ENCODE measurements around the gene ISG20L2. TPM values are rescaled to one million over a fixed set of nuclear protein-coding genes. Genes with fewer than 3 reads are reported as not detected.

ISG20L2 gene
- total RNA-seq, 1 donor from 2014 or later: 35.3 TPM

DNA sequence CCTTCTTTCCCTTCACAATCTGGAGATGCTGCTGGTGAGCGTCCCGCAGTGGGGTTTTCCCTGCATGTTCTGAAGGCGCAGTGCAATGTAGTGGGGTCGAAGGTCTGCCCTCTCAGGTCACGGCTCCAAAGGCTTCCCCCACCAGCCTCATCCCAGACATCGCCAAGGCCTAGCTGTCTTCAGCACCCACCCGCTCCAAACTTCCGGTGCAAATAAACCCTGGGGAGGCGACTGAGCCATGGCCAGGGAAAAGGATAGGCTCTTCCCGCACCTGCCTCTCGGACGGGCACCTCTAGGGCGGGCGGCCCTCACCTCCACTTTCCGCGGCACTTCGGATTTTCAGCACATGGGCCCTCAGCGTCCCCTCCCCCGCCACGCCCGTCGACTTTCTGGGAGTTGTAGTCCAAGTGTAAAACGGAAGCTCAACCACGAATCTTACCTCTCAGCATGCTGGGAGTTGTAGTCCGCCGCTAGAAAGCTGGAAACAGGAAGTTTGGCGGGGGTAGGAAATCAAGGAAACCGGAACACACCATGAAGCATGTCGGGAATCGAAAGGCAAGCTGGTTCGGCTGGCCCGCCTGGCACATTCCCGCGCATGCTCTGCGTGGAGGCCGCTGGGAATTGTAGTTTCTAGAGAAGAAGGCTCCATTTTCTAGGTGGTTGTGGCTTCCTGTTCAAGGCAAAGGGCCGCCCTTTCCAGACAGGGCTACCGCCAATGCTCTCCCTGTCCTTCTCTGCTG lies 12.3 kb upstream of the ISG20L2 start, which contains the start of gene MRPL24:
Gene MRPL24, minus strand, starts transcription at position 348 of the 740 bp plus-strand sequence. CDS start 2,384 bp downstream, outside the sequence.
- H3K36me3 Mint-ChIP-seq: peaks cover 16% of the 10 kb centered on the region
- peaks cover 38% of the 10 kb centered on the region for H3K4me1 Mint-ChIP-seq (ENCODE audit: unreplicated experiment)
- no peaks in the 10 kb centered on the region for H3K27me3 Mint-ChIP-seq
- peak; percentile 95 for DNase-seq (ENCODE audit: extremely low spot score, unreplicated experiment)
- peak within 1 kb of the TSS; percentile 97 for H3K4me3 Mint-ChIP-seq
- H3K9me3 Mint-ChIP-seq: no peaks in the 10 kb centered on the region
- peak within 1 kb of the TSS; percentile 96 for H3K27ac Mint-ChIP-seq
- TF ChIP-seq, protein P1, sequence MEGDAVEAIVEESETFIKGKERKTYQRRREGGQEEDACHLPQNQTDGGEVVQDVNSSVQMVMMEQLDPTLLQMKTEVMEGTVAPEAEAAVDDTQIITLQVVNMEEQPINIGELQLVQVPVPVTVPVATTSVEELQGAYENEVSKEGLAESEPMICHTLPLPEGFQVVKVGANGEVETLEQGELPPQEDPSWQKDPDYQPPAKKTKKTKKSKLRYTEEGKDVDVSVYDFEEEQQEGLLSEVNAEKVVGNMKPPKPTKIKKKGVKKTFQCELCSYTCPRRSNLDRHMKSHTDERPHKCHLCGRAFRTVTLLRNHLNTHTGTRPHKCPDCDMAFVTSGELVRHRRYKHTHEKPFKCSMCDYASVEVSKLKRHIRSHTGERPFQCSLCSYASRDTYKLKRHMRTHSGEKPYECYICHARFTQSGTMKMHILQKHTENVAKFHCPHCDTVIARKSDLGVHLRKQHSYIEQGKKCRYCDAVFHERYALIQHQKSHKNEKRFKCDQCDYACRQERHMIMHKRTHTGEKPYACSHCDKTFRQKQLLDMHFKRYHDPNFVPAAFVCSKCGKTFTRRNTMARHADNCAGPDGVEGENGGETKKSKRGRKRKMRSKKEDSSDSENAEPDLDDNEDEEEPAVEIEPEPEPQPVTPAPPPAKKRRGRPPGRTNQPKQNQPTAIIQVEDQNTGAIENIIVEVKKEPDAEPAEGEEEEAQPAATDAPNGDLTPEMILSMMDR (conservative IDR thresholded peaks at IDR 0.05): no peak

DNA sequence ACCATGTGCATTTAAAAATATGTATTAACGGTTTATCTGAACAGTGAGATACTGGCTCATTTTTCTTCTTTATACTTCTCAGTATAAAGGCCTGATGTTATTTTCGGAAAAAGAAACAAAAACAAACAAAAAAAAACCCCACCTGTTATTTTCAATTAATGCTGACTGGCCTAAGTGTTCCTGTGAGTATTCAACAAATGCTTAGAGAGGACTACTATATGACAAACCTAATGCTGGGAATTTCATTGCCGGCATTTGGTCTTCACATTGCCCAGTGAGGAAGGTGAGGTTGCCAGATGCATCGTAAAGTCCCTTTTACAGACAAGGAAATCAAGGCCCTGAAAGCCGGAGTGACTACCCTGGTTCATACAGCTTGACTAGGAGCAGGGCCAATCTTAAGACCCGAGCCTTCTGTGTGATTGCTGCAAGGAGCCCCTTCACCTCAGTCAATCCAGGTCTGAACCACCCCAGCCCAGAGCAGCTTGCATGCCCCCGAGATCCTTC lies 11.7 kb upstream of the ISG20L2 start:
- Mint-ChIP-seq H3K27ac (peak overlapping the region; percentile 96), H3K4me1 (ENCODE audit: unreplicated experiment) (peaks cover 32% of the 10 kb centered on the region), H3K4me3 (peak overlapping the region; percentile 97), H3K9me3 (no peaks in the 10 kb centered on the region), H3K27me3 (no peaks in the 10 kb centered on the region), H3K36me3 (peaks cover 10% of the 10 kb centered on the region)
- TF ChIP-seq, protein P1 (conservative IDR thresholded peaks at IDR 0.05): no peak
- no peak for DNase-seq (ENCODE audit: extremely low spot score, unreplicated experiment)

DNA sequence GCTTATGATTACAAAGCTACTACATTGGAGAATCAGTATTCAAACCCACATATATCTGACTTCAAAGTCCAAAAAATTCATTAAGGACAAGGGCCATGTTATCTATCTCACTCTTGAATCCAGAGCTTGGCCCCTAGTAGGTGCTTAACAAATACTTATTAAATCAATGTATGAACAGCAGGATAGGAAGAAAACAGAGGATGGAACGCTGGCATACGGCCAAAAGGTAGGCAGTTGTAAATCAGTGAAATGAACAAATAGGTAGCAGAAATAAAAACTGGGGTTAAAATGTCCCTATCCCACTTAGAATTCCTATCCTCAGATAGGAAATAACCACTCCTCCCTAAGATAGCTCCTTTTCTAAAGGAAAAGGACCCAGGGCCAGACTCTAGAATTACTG lies 10.3 kb upstream of the ISG20L2 start:
- H3K27ac Mint-ChIP-seq: peak overlapping the region; percentile 15
- peaks cover 30% of the 10 kb centered on the region for H3K4me1 Mint-ChIP-seq (ENCODE audit: unreplicated experiment)
- peak overlapping the region; percentile 74 for H3K4me3 Mint-ChIP-seq
- TF ChIP-seq, protein P1 (conservative IDR thresholded peaks at IDR 0.05): no peak
- DNase-seq (ENCODE audit: extremely low spot score, unreplicated experiment): no peak
- H3K27me3 Mint-ChIP-seq: no peaks in the 10 kb centered on the region
- peaks cover 10% of the 10 kb centered on the region for H3K36me3 Mint-ChIP-seq
- no peaks in the 10 kb centered on the region for H3K9me3 Mint-ChIP-seq

DNA sequence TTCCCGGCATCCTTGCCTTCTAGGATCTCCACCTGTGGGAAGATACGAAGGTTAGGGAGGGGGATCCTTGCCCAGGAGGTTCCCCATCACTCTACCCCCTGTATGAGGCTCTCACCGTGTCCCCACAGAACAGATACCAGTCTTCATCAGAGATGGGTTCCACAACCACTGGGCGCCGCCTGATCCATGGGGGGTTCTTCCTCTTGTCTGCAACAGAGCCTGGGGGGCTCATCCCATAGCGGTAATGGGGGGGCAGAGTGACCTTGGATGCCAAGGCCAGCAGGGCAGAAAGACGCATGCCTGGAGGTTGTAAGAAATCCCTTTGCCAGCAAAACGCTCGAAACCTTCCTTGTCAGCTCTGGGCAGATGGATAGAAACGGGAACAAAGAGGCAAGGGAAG lies 9.8 kb upstream of the ISG20L2 start:
- H3K4me3 Mint-ChIP-seq: peak overlapping the region; percentile 74

DNA sequence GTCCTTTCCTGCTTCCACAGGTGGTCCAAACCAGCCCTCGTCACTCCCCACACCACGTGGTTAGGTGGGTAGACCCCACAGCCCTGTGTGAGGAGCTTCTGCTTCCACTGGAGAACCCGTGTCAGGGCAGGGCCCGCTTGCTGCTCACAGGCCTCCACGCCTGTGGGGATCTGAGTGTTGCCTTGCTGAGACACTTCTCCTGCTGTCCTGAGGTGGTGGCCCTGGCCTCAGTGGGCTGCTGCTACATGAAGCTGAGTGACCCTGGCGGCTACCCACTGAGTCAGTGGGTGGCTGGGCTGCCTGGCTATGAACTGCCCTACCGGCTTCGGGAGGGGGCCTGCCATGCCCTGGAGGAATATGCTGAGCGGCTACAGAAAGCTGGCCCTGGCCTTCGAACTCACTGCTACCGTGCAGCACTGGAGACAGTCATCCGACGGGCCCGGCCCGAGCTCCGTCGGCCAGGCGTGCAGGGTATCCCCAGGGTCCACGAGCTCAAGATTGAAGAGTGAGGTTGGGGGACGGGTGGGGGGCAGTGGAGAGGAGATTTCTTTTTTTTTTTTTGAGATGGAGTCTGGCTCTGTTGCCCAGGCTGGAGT lies 5.5 kb upstream of the ISG20L2 start:
- DNase-seq (ENCODE audit: extremely low spot score, unreplicated experiment): no peak
- TF ChIP-seq, protein P1 (conservative IDR thresholded peaks at IDR 0.05): no peak
- Mint-ChIP-seq H3K4me1 (ENCODE audit: unreplicated experiment) (peaks cover 15% of the 10 kb centered on the region), H3K36me3 (peaks cover 7% of the 10 kb centered on the region), H3K27me3 (no peaks in the 10 kb centered on the region), H3K9me3 (no peaks in the 10 kb centered on the region), H3K4me3 (no peak overlapping the region), H3K27ac (no peak overlapping the region)

More for the DNA sequence above, 9.8 kb upstream of the ISG20L2 start:
- Mint-ChIP-seq H3K9me3 (no peaks in the 10 kb centered on the region), H3K27me3 (no peaks in the 10 kb centered on the region), H3K4me1 (ENCODE audit: unreplicated experiment) (peaks cover 30% of the 10 kb centered on the region), H3K36me3 (peaks cover 10% of the 10 kb centered on the region), H3K27ac (peak overlapping the region; percentile 15)
- DNase-seq (ENCODE audit: extremely low spot score, unreplicated experiment): no peak
- TF ChIP-seq, protein P1 (conservative IDR thresholded peaks at IDR 0.05): no peak
